Gastrocnemius medialis (tissue), 4 donors: Measurements from ENCODE around the gene AK3.

Experiments
- POLR2A ChIP-seq, 2 donors: fragments of 450-650 bp; IDR thresholded peaks; one replicate each; pipeline ENCODE4 v1.6.1; 2017; ENCODE audit warnings: antibody characterized with exemption in 2 of 2, mild to moderate bottlenecking in 2 of 2, moderate library complexity in 2 of 2
- TF ChIP-seq, protein P1 (sequence below), 5 experiments: fragments of 450-650 bp in 3 of 5; fragments of 200-600 bp in 2 of 5; sonication (generic) in 2 of 5; IDR thresholded peaks in 4 of 5; conservative IDR thresholded peaks in 1 of 5; 1 replicate in 4 of 5; 2 replicates in 1 of 5; pipeline ENCODE4 v1.5.1; 2016 to 2019; ENCODE audit warnings: antibody characterized with exemption in 5 of 5, mild to moderate bottlenecking in 3 of 5, moderate library complexity in 3 of 5

- TF ChIP-seq, protein P1, sequence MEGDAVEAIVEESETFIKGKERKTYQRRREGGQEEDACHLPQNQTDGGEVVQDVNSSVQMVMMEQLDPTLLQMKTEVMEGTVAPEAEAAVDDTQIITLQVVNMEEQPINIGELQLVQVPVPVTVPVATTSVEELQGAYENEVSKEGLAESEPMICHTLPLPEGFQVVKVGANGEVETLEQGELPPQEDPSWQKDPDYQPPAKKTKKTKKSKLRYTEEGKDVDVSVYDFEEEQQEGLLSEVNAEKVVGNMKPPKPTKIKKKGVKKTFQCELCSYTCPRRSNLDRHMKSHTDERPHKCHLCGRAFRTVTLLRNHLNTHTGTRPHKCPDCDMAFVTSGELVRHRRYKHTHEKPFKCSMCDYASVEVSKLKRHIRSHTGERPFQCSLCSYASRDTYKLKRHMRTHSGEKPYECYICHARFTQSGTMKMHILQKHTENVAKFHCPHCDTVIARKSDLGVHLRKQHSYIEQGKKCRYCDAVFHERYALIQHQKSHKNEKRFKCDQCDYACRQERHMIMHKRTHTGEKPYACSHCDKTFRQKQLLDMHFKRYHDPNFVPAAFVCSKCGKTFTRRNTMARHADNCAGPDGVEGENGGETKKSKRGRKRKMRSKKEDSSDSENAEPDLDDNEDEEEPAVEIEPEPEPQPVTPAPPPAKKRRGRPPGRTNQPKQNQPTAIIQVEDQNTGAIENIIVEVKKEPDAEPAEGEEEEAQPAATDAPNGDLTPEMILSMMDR (IDR thresholded peaks at IDR 0.05 in 4 of 5, conservative IDR thresholded peaks at IDR 0.05 in 1 of 5): no peak
- no peak for TF ChIP-seq POLR2A (IDR thresholded peaks at IDR 0.05)
Measured at GRCh38 chr9:4780651-4781050, 39.6 kb upstream of the AK3 start.
